ENCODE results near the gene KLHL3. TPM values are rescaled to one million over a fixed set of nuclear protein-coding genes. Genes with fewer than 3 reads are reported as not detected.

The KLHL3 gene
- total RNA-seq, 1 experiment from 2014 or later, result 13.6 TPM

GRCh38 chr5:137666461-137666850, 69.4 kb downstream of the KLHL3 start:
- Histone ChIP-seq H3K79me2 (ENCODE audit: low read depth) (no peaks in the 10 kb centered on the region), H3F3A (ENCODE audit: insufficient read depth, low read depth) (peaks cover 10% of the 10 kb centered on the region), H4K20me1 (ENCODE audit: insufficient read depth) (no peaks in the 10 kb centered on the region), H3K27ac (peak overlapping the region; percentile 36; the same call in 1 of the 2 replicates), H3K36me3 (ENCODE audit: low read depth) (no peaks in the 10 kb centered on the region), H3K4me3 (no peak overlapping the region), H3K4me2 (peak overlapping the region; percentile 49), H2AFZ (no peak overlapping the region), H3K4me1 (replicated peaks; ENCODE audit: insufficient read depth) (peaks cover 21% of the 10 kb centered on the region), H3K9me2 (ENCODE audit: insufficient read depth) (no peaks in the 10 kb centered on the region), H3K27me3 (ENCODE audit: insufficient read depth, low read depth) (no peaks in the 10 kb centered on the region), H3K9me3 (ENCODE audit: insufficient read depth, low read depth) (no peaks in the 10 kb centered on the region)
- no peak for TF ChIP-seq CTCF (conservative IDR thresholded peaks at IDR 0.05)
- no TSS peak for BruUV-seq (replicated peaks)
- intact Hi-C loops (cut with micrococcal nuclease; ENCODE audit: unreplicated experiment), result no loop called here
- CTCF ChIA-PET, result no interaction called here
- DNase-seq, result peak in 1 of 2 experiments; percentile 62
- POLR2A ChIA-PET (ENCODE audit: unreplicated experiment), result no interaction called here

GRCh38 chr5:137665678-137666460, 70.0 kb downstream of the KLHL3 start:
- DNase-seq, result no peak
- no peaks in the 10 kb centered on the region for H3K79me2 ChIP-seq (ENCODE audit: low read depth)
- TF ChIP-seq CTCF (conservative IDR thresholded peaks at IDR 0.05) (no peak), EZH2 (IDR thresholded peaks at IDR 0.05; ENCODE audit: low read depth) (no peak)
- H3F3A ChIP-seq (ENCODE audit: insufficient read depth, low read depth), result peaks cover 10% of the 10 kb centered on the region
- H3K9me2 ChIP-seq (ENCODE audit: insufficient read depth), result no peaks in the 10 kb centered on the region
- peak overlapping the region; percentile 49 for H3K4me2 ChIP-seq
- no TSS peak for BruUV-seq (replicated peaks)
- no peak overlapping the region for H3K4me3 ChIP-seq
- H3K4me1 ChIP-seq (replicated peaks; ENCODE audit: insufficient read depth), result peaks cover 21% of the 10 kb centered on the region
- peak overlapping the region; percentile 36; the same call in 1 of the 2 replicates for H3K27ac ChIP-seq
- H3K36me3 ChIP-seq (ENCODE audit: low read depth), result no peaks in the 10 kb centered on the region
- ChIA-PET CTCF (no interaction called here), POLR2A (ENCODE audit: unreplicated experiment) (no interaction called here)
- no peaks in the 10 kb centered on the region for H3K9me3 ChIP-seq (ENCODE audit: insufficient read depth, low read depth)
- intact Hi-C loops (cut with micrococcal nuclease; ENCODE audit: unreplicated experiment), result no loop called here
- no peaks in the 10 kb centered on the region for H4K20me1 ChIP-seq (ENCODE audit: insufficient read depth)
- no peak overlapping the region for H2AFZ ChIP-seq
- H3K27me3 ChIP-seq (ENCODE audit: insufficient read depth, low read depth), result no peaks in the 10 kb centered on the region

- Histone ChIP-seq H3K36me3 (ENCODE audit: low read depth) (no peaks in the 10 kb centered on the region), H3F3A (ENCODE audit: insufficient read depth, low read depth) (no peaks in the 10 kb centered on the region), H3K4me1 (replicated peaks; ENCODE audit: insufficient read depth) (no peaks in the 10 kb centered on the region), H3K27ac (no peak overlapping the region), H3K4me2 (no peak overlapping the region), H3K79me2 (ENCODE audit: low read depth) (no peaks in the 10 kb centered on the region), H4K20me1 (ENCODE audit: insufficient read depth) (no peaks in the 10 kb centered on the region), H3K9me2 (ENCODE audit: insufficient read depth) (no peaks in the 10 kb centered on the region), H3K9me3 (ENCODE audit: insufficient read depth, low read depth) (no peaks in the 10 kb centered on the region), H3K4me3 (no peak overlapping the region), H3K27me3 (ENCODE audit: insufficient read depth, low read depth) (no peaks in the 10 kb centered on the region), H2AFZ (no peak overlapping the region)
- DNase-seq, result peak; percentile 53 to 56
- intact Hi-C loops (cut with micrococcal nuclease; ENCODE audit: unreplicated experiment), result loop anchor here (1.0 kb wide), 1 partner anchor 83 kb away; no protein-coding TSS in a partner anchor
- ChIA-PET CTCF (interaction anchor here (0.5 to 2.3 kb wide), 9 partner anchors 17 to 473 kb away, joined by 3 to 28 read pairs (median 7); partner anchors contain the start of gene KLHL3), POLR2A (ENCODE audit: unreplicated experiment) (no interaction called here)
- no TSS peak for BruUV-seq (replicated peaks)
- TF ChIP-seq CTCF (conservative IDR thresholded peaks at IDR 0.05) (peak; percentile 84), EZH2 (IDR thresholded peaks at IDR 0.05; ENCODE audit: low read depth) (no peak)
Measured at GRCh38 chr5:137660349-137660817, 75.5 kb downstream of the KLHL3 start.

All from PC-9 (cell line).